AG09309 (cell line): ENCODE results near the gene DNAH2.

Source experiments
- DNase-seq: peaks from one replicate; pipeline ENCODE4 v3.0.0-alpha.2; 2010; ENCODE audit warnings: low read depth
- H3K4me3 ChIP-seq: 2 replicates; pipeline ENCODE4 v1.5.1; 2011; ENCODE audit warnings: mild to moderate bottlenecking, low read depth, low read length, moderate library complexity; ENCODE audit not compliant: control insufficient read depth
- CTCF ChIP-seq: IDR thresholded peaks from 2 replicates; pipeline ENCODE4 v1.5.1; 2011; ENCODE audit warnings: mild to moderate bottlenecking, low read depth, low read length, inconsistent platforms; ENCODE audit not compliant: insufficient read depth, control insufficient read depth; ENCODE audit errors: missing control alignments

DNAH2 gene

GRCh38 chr17:7707858-7708750, 9.4 kb upstream of the DNAH2 start:
- TF ChIP-seq CTCF, result no peak
- no peak for DNase-seq
- no peak overlapping the region for H3K4me3 ChIP-seq

- DNase-seq, result no peak
- no peak overlapping the region for H3K4me3 ChIP-seq
- TF ChIP-seq CTCF, result no peak
Measured at GRCh38 chr17:7709031-7709430, 8.5 kb upstream of the DNAH2 start.

- TF ChIP-seq CTCF, result no peak
- no peak overlapping the region for H3K4me3 ChIP-seq
- no peak for DNase-seq
Measured at GRCh38 chr17:7710301-7710700, 7.2 kb upstream of the DNAH2 start.

GRCh38 chr17:7711051-7711755, 6.3 kb upstream of the DNAH2 start:
- no peak overlapping the region for H3K4me3 ChIP-seq
- DNase-seq, result no peak
- no peak for TF ChIP-seq CTCF

GRCh38 chr17:7712111-7712771, 5.3 kb upstream of the DNAH2 start:
- no peak overlapping the region for H3K4me3 ChIP-seq
- DNase-seq, result no peak
- TF ChIP-seq CTCF, result no peak

- DNase-seq, result no peak
Measured at GRCh38 chr17:7713782-7714181, 3.8 kb upstream of the DNAH2 start.

More at GRCh38 chr17:7713782-7714181, 3.8 kb upstream of the DNAH2 start:
- TF ChIP-seq CTCF, result no peak
- H3K4me3 ChIP-seq, result no peak overlapping the region
